Gastroesophageal sphincter (tissue), 3 donors: ENCODE data around the gene MSX2.

ENCODE experiments used
- CTCF ChIP-seq, 4 experiments: fragments of 200-600 bp in 2 of 4; fragments of 450-650 bp in 2 of 4; sonication (generic) in 1 of 4; IDR thresholded peaks; one replicate each; pipeline ENCODE4 v1.5.1; 2017 to 2019; ENCODE audit warnings: antibody characterized with exemption in 4 of 4, mild to moderate bottlenecking in 2 of 4, moderate library complexity in 2 of 4
- EP300 ChIP-seq: sonication (generic); formaldehyde crosslinking; IDR thresholded peaks from one replicate; pipeline ENCODE4 v1.6.1; 2017; ENCODE audit warnings: antibody characterized with exemption, mild to moderate bottlenecking
- POLR2A ChIP-seq, 2 donors: fragments of 450-650 bp; IDR thresholded peaks; one replicate each; pipeline ENCODE4 v1.6.1; 2017; ENCODE audit warnings: antibody characterized with exemption in 2 of 2, mild to moderate bottlenecking in 2 of 2, moderate library complexity in 1 of 2
- POLR2AphosphoS5 ChIP-seq: sonication (generic); formaldehyde crosslinking; IDR thresholded peaks from one replicate; pipeline ENCODE4 v1.6.1; 2017; ENCODE audit warnings: antibody characterized with exemption

- TF ChIP-seq CTCF (IDR thresholded peaks at IDR 0.05): no peak
- TF ChIP-seq POLR2AphosphoS5: no peak
- TF ChIP-seq POLR2A (IDR thresholded peaks at IDR 0.05): no peak
- TF ChIP-seq EP300: no peak
These were observed 36.9 kb upstream of the MSX2 start for GRCh38 chr5:174687503-174687902.
